H1 (cell line): ENCODE results near the gene C9. TPM values are rescaled to one million over a fixed set of nuclear protein-coding genes. Genes with fewer than 3 reads are reported as not detected.

Experiments used
- ASH2L ChIP-seq: fragments of 200-600, 300-600 bp; sonication (generic); IDR thresholded peaks from one replicate; pipeline ENCODE4 v1.7.1; 2017; ENCODE audit warnings: low read length
- BCL11A ChIP-seq, 2 experiments: IDR thresholded peaks; one replicate each; pipeline ENCODE4 v1.6.1; 2011; ENCODE audit warnings: low read depth in 2 of 2, low read length in 2 of 2, mild to moderate bottlenecking in 2 of 2
- CHD1 ChIP-seq: IDR thresholded peaks from 2 replicates; pipeline ENCODE4 v1.6.1; 2012; ENCODE audit warnings: low read depth, low read length, improper control_type of control experiment
- CHD2 ChIP-seq: IDR thresholded peaks from 2 replicates; pipeline ENCODE4 v1.6.1; 2012; ENCODE audit warnings: low read length, improper control_type of control experiment
- EP300 ChIP-seq, 2 experiments: IDR thresholded peaks; 1 replicate in 1 of 2; 2 replicates in 1 of 2; pipeline ENCODE4 v1.6.1; 2011 to 2012; ENCODE audit warnings: low read depth in 2 of 2, low read length in 2 of 2, mild to moderate bottlenecking in 2 of 2, borderline replicate concordance in 1 of 2, inconsistent platforms in 1 of 2, moderate library complexity in 1 of 2
- EZH2 ChIP-seq: fragments of 200-600 bp; sonication (generic); IDR thresholded peaks from 2 replicates; pipeline ENCODE4 v1.7.1; 2012; ENCODE audit warnings: low read depth, mild to moderate bottlenecking, moderate library complexity, low read length, inconsistent platforms; ENCODE audit not compliant: severe bottlenecking
- GTF2F1 ChIP-seq: IDR thresholded peaks from 2 replicates; pipeline ENCODE4 v1.6.1; 2012; ENCODE audit warnings: low read depth, low read length, improper control_type of control experiment, borderline replicate concordance
- NANOG ChIP-seq: IDR thresholded peaks from 2 replicates; pipeline ENCODE4 v1.6.1; 2011; ENCODE audit warnings: low read length, low read depth, mild to moderate bottlenecking, inconsistent platforms; ENCODE audit not compliant: insufficient read depth, poor library complexity, severe bottlenecking
- SIX5 ChIP-seq: IDR thresholded peaks from 2 replicates; pipeline ENCODE4 v1.6.1; 2011; ENCODE audit warnings: mild to moderate bottlenecking, low read depth, low read length
- SP4 ChIP-seq: IDR thresholded peaks from 2 replicates; pipeline ENCODE4 v1.6.1; 2012; ENCODE audit warnings: low read length, inconsistent platforms
- TAF1 ChIP-seq: IDR thresholded peaks from 2 replicates; pipeline ENCODE4 v1.6.1; 2011; ENCODE audit warnings: mild to moderate bottlenecking, low read depth, low read length
- TEAD4 ChIP-seq: IDR thresholded peaks from 2 replicates; pipeline ENCODE4 v1.6.1; 2012; ENCODE audit warnings: low read depth, low read length, inconsistent platforms, mixed read lengths
- polyA plus RNA-seq, 7 experiments: library from polyadenylated mRNA; depleted of rRNA in 3 of 7; stranded (reverse) in 5 of 7; unstranded in 2 of 7; fragments of >200 nt in 5 of 7; fragments of 200-250 nt in 2 of 7; gene quantifications; 1 replicate in 5 of 7; 2 replicates in 1 of 7; 4 replicates in 1 of 7; pipeline versions ENCODE4 v1.2.1 to v1.2.3, GENCODE V29; 2011 to 2013; ENCODE audit warnings: missing spikeins in 2 of 7, mixed read lengths in 2 of 7
- total RNA-seq: library from RNA; stranded (reverse); fragmentation: NEBNext Ultra II Directional; extraction: Animal tissue kit (Norgen Biotek cat#: 25700); gene quantifications from 2 replicates; pipeline ENCODE4 v1.2.1, GENCODE V29; 2021
- TF ChIP-seq, protein P1 (sequence below): fragments of 300-600 bp; sonication (generic); IDR thresholded peaks from 2 replicates; pipeline ENCODE4 v1.7.1; 2012; ENCODE audit warnings: low read length, moderate library complexity, mild to moderate bottlenecking, inconsistent platforms; ENCODE audit not compliant: insufficient replicate concordance

The C9 gene
- total and polyA plus RNA-seq, 2 of the 8 experiments (the other 6 are each of a cell fraction or from before 2014, with no cell fraction given) = not detected

DNA sequence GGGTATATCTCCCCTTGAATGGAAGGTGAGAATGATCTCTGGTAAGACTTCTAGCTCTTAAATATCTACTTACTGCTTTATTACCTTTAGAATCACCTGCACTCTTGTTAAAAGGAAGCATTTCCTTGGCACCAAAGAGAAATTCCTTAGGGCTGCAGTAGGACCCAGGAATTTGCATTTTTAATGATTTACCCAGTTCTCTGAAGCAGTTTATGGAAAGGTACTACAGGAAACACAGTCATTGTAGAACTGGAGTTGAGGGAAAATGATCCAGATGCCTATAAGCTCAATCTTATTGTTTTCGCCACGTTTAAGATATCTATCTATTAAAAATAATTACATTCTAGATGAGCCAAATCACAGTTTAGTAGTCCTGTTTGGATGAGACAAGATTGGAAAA is 9.5 kb upstream of the C9 start (continued):
- TF ChIP-seq, protein P1, sequence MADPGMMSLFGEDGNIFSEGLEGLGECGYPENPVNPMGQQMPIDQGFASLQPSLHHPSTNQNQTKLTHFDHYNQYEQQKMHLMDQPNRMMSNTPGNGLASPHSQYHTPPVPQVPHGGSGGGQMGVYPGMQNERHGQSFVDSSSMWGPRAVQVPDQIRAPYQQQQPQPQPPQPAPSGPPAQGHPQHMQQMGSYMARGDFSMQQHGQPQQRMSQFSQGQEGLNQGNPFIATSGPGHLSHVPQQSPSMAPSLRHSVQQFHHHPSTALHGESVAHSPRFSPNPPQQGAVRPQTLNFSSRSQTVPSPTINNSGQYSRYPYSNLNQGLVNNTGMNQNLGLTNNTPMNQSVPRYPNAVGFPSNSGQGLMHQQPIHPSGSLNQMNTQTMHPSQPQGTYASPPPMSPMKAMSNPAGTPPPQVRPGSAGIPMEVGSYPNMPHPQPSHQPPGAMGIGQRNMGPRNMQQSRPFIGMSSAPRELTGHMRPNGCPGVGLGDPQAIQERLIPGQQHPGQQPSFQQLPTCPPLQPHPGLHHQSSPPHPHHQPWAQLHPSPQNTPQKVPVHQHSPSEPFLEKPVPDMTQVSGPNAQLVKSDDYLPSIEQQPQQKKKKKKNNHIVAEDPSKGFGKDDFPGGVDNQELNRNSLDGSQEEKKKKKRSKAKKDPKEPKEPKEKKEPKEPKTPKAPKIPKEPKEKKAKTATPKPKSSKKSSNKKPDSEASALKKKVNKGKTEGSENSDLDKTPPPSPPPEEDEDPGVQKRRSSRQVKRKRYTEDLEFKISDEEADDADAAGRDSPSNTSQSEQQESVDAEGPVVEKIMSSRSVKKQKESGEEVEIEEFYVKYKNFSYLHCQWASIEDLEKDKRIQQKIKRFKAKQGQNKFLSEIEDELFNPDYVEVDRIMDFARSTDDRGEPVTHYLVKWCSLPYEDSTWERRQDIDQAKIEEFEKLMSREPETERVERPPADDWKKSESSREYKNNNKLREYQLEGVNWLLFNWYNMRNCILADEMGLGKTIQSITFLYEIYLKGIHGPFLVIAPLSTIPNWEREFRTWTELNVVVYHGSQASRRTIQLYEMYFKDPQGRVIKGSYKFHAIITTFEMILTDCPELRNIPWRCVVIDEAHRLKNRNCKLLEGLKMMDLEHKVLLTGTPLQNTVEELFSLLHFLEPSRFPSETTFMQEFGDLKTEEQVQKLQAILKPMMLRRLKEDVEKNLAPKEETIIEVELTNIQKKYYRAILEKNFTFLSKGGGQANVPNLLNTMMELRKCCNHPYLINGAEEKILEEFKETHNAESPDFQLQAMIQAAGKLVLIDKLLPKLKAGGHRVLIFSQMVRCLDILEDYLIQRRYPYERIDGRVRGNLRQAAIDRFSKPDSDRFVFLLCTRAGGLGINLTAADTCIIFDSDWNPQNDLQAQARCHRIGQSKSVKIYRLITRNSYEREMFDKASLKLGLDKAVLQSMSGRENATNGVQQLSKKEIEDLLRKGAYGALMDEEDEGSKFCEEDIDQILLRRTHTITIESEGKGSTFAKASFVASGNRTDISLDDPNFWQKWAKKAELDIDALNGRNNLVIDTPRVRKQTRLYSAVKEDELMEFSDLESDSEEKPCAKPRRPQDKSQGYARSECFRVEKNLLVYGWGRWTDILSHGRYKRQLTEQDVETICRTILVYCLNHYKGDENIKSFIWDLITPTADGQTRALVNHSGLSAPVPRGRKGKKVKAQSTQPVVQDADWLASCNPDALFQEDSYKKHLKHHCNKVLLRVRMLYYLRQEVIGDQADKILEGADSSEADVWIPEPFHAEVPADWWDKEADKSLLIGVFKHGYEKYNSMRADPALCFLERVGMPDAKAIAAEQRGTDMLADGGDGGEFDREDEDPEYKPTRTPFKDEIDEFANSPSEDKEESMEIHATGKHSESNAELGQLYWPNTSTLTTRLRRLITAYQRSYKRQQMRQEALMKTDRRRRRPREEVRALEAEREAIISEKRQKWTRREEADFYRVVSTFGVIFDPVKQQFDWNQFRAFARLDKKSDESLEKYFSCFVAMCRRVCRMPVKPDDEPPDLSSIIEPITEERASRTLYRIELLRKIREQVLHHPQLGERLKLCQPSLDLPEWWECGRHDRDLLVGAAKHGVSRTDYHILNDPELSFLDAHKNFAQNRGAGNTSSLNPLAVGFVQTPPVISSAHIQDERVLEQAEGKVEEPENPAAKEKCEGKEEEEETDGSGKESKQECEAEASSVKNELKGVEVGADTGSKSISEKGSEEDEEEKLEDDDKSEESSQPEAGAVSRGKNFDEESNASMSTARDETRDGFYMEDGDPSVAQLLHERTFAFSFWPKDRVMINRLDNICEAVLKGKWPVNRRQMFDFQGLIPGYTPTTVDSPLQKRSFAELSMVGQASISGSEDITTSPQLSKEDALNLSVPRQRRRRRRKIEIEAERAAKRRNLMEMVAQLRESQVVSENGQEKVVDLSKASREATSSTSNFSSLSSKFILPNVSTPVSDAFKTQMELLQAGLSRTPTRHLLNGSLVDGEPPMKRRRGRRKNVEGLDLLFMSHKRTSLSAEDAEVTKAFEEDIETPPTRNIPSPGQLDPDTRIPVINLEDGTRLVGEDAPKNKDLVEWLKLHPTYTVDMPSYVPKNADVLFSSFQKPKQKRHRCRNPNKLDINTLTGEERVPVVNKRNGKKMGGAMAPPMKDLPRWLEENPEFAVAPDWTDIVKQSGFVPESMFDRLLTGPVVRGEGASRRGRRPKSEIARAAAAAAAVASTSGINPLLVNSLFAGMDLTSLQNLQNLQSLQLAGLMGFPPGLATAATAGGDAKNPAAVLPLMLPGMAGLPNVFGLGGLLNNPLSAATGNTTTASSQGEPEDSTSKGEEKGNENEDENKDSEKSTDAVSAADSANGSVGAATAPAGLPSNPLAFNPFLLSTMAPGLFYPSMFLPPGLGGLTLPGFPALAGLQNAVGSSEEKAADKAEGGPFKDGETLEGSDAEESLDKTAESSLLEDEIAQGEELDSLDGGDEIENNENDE = no peak
- TF ChIP-seq NANOG (no peak), TAF1 (no peak), ASH2L (no peak), EP300 (IDR thresholded peaks at IDR 0.05; ENCODE audit: borderline replicate concordance in 1 of 2, low read depth in 2 of 2, low read length in 2 of 2) (no peak), CHD2 (no peak), GTF2F1 (no peak), BCL11A (IDR thresholded peaks at IDR 0.05; ENCODE audit: low read depth in 2 of 2, low read length in 2 of 2) (no peak), SP4 (no peak), EZH2 (no peak), SIX5 (no peak), CHD1 (no peak), TEAD4 (no peak)
- TF ChIP-seq, all 59 proteins: peak for 0
